CMK (cell line): ENCODE measurements around the gene DPAGT1.
"Not testable (repeated sequence)": the region's sequence is repeated elsewhere in the genome, so short reads cannot be mapped to it uniquely, and the experiment has no call there.

Experiments
- DNase-seq: peaks from one replicate; pipeline ENCODE4 v3.0.0-alpha.2; 2010; ENCODE audit warnings: low read depth

The DPAGT1 gene

DNA sequence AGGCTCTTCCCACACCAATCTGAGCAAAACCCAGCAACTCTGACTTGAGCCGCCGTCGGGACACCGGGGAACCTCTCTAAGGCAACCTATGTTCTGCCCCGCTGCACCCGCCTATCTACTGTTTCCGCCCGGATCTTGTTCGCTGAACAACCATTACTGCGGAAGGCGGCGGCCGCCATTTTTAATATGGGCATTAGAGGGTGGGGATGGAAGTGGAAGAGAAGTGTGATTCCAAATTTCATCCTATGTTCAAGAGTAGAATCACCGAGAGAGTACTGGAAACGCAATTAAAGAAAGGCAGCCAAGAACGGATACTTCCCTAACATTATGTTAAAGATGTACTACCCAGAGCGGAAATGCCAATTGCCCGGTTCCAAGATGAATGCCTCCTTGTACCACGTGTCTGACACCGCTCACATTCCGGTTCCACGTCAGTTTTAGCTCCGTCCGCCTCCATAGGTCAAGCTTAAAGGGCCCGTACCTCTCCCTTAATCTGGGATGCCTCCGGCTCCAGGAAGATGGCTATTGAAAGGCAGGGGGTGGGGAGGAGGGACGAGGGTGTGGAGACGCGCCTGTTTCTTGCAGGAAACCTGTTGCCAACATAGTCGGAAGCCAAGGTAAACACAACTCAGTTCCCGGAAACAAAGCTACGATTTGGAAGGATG, at the start of gene DPAGT1:
Gene DPAGT1 (minus strand): TSS at position 95 of the 665 bp plus-strand sequence. CDS start 198 bp downstream, outside the sequence.
- no peak for DNase-seq

DNA sequence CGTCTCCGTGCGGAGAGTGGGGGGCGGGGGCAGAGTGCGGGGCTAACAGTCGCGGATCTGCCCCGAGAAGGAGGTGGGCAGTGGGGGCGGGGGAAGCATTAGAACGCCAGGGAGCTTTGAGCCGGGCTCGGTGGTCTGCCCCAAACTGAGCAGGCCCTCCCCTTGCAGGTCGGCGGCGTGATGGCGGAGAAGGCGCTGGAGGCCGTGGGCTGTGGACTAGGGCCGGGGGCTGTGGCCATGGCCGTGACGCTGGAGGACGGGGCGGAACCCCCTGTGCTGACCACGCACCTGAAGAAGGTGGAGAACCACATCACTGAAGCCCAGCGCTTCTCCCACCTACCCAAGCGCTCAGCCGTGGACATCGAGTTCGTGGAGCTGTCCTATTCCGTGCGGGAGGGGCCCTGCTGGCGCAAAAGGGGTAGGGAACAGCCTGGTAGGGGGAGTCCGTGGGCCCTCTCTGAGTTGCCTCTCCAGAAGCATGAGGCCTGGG, 48.2 kb upstream of the DPAGT1 start:
- DNase-seq, result no peak

DNA sequence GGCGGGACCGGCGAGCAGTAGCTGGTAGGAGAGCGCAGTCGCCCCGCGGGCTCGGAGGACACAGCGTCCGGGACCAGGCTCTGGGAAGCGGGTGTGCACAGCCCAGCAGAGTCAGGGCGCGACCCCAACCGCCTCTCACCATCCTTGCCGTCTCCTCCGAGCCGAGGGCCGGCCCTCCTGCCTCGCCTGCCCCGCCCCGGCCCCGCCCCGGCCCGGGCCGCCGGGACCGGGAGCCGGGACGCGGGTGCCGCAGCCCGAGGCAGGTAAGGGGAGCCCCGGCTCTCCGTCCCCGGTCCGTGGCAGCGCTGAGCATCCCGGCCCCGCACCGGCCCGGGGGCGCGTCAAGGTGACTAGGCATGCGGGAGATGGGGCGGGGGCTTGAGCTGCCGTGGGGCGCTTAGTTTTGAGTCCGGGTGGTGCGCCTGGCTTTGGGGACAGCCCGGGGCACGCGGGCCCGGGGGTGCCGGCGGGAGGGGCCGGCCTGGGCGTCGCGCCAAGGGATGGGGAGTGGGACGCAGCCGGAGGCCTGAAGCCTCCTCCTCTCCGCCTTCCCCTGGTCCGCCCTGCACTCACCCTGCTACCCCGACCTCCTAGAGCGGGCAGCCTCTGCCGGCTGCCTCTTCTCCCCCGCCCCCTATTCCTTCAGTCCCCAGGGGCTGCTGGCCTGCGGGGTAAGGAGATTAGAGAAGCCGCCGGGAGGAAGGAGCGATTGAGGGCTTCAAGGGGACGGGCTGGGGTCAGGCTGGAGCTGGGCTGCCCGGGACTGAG, 47.5 kb upstream of the DPAGT1 start, which contains the start of gene ABCG4:
Gene ABCG4 (plus strand): TSS at position 35 of the 768 bp plus-strand sequence. CDS start 914 bp downstream, outside the sequence.
- DNase-seq, result no peak

DNA sequence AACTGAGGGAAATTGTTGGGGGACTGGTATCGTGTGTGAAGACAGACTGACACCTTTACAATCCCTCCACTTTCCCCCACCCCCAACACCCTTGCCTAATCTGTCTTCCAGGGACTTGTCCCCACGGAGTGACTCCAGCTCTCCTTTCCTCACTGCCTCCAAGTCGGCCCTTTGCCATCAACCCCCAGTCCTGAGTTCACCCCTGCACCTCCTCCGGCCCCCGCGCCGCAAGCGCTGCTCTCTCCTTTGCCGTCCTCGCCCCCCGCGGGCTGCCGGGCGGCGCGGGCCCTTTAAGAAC, 47.0 kb upstream of the DPAGT1 start:
- DNase-seq, result no peak

DNA sequence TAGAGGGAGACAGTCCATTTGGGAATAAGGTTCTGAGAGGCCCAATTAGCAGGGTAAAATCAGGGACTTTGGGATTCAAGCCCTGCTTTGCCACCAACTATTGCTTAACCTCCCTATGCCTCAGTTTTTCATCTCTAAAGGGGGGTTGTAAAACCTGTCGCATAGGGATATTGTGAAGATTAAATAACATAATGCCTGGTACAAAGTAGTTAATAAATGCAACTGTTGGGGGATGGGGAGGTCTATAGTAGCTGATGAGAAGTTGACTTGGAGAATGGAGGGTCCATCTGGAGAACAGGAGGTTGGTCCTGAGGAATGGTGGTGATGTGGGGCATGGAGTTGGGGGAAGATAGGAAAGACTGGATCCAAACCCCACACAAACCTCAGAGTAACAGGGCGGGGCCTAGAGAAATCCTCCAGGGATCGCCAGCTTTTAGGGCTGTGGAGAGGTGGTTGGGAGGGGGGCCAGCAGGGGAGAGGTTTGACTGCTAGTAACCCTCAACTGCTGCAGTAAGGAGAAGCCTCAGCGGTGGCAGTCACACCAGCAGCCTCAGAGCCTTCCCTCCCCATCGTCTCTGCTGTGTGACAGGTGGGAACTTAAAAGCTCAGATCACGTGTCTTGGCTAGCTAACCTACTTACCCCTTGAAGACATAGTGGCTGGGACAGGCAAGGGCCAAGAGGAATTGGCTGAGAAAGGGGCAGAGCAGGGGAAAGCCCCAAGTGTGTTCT, 46.1 kb upstream of the DPAGT1 start:
- DNase-seq, result no peak

DNA sequence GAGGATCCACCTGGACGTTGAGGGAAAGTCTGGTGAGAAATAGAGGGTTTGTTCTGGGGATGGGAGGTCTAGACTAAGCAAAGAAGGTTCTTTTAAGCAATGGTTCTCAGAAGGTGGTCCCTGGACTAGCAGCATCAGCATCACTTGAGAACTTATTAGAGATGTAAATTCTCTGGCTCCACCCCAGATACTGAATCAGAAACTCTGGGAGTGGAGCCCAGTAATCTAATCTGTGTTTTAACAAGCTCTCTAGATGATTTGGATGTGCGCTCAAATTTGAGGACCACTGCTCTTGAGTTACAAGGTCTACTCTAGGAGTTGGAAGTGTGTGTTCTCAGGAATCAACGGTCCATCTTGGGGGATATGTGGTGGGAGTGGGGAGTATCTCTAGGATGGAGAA, 43.9 kb upstream of the DPAGT1 start:
- DNase-seq, result no peak

DNA sequence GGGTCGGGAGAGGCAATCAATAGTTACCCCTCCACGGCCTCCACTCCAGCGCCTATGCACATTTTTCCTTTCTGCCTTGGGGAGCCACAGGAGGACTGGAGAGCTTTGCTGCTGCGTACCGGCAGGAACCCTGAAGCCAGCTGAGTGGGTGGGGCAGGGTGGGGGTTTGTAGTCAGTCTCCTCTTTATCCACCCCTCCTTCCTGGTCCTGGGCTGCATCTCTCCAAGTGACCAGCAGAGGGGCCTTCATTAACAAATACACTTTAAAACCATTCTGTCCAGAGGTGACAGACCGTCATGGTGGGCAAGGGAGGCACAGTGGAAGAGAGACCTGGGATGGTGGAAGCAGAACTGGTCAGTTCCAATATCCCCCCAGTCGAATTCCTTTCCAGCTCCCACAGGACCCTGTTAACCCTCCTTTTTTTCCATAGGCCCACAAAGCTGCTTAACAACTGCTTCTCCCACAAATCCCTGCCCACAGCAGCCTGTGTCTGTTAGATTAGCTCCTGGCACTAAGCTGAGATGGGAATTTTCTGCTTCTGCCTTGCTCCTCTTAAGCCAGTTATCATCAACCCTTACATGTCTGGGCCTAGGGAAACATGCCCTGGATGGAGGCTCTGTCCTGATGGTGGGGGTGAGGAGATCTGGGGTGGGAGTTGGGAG, 43.3 kb upstream of the DPAGT1 start:
- peak; percentile 56 for DNase-seq

DNA sequence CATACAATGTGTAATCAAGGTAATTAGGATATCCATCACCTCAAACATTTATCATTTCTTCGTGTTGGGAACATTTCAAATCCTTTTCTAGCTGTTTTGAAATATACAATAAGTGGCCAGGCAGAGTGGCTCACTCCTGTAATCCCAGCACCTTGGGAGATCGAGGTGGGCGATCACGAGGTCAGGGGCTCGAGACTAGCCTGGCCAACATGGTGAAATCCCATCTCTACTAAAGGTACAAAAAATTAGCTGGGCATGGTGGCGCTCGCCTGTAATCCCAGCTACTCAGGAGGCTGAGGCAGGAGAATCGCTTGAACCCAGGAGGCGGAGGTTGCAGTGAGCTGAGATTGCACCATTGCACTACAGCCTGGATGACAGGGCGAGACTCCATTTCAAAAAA, 37.6 kb upstream of the DPAGT1 start:
- DNase-seq, result not testable (repeated sequence)

DNA sequence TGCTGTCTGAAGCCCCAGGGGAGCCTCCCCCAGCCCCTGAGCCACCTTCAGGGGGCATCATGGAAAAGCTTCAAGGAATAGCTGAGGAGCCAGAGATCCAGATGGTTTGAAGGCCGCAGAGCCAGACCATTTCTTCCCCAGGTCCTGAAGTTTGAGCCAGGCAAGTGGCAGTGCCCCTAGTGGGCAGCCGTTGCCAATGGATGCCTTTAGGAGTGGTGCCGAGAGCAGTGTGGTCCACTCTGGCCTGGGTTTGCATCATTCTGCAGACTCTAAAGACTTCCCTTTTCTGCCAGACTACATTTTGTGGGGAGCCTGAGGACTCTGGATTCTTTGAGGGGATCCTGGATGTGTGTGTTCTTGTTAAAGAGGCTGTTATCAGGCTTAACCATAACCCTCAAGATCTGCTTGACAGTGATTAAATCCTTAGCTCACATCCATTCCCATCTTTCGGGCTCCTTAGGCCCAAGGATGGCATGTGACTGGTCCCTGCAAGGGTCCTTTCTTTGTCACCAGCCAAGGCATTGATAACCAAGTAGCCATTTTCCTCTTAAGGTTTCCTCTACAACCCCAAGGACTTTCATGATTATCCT, 32.8 kb upstream of the DPAGT1 start:
- DNase-seq, result no peak

DNA sequence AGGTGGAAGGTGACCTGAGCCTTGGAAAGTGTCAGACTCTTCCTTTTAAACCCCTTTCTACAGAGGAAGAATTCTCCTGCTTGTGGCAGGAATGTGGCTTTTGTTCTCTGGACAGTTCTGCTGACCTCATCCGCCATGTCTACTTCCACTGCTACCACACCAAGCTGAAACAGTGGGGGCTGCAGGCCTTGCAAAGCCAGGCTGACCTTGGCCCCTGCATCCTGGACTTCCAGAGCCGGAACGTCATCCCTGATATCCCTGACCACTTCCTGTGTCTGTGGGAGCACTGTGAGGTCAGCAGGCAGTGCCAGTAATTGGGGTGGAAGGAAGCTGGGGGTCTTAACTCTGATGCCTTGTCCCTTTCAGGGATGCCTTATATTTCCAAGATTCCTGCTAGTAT, 29.0 kb upstream of the DPAGT1 start:
- no peak for DNase-seq

DNA sequence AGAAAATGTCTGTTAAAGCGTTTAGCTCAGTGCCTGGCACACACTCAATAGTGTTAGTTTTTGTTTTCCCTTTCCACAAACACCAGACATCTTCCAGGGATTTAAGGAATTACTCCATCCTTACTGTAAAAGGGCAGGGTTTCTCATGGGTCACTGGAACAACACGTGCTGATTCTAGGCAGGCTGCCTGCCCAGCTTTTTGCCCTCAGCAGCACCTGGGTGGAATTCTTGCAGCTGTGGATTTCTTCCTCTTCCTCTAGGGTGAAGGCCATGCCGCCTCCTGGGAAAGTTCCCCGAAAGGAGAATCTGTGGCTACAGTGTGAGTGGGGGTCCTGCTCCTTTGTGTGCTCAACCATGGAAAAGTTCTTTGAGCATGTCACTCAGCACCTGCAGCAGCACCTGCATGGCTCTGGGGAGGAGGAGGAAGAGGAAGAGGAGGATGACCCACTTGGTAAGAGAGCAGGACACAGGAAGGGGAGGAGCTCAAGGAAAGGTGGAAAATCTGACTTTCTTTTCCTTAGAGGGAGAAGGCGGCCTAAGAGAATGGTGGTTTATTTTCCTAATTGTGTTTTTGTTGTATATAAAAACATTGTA, 25.1 kb upstream of the DPAGT1 start:
- no peak for DNase-seq

DNA sequence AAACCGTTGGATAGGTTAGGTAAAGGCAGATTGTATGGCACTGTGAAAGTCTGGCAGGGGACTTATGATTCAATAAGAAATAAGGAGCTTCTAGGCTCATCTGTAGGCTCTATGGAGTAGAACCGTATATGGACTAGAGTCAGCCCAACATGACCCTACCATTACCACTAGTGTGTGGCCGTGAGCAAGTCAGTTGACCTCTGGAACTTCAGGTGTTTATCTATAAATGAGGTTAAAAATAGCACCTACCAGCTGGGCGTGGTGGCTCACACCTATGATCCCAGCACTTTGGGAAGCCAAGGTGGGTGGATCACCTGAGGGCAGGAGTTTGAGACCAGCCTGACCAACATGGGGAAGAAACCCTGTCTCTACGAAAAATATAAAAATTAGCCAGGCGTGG, 24.2 kb upstream of the DPAGT1 start:
- DNase-seq, result no peak

DNA sequence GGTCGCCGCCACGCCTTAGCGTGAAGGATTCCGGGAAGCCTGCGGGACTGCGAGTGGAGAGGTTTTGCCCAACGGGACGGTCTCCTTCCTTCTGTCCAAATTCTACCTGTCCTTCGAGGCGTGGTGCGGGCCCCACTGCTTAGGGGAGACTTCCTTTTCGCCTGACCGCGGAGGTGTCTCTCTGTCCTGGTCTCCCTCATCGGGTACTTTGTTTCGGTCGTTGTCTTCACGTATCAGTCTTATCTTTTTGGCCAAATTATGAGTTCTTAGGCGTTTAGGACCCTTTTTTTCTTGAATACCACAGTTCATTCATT, 20.1 kb upstream of the DPAGT1 start:
- no peak for DNase-seq

DNA sequence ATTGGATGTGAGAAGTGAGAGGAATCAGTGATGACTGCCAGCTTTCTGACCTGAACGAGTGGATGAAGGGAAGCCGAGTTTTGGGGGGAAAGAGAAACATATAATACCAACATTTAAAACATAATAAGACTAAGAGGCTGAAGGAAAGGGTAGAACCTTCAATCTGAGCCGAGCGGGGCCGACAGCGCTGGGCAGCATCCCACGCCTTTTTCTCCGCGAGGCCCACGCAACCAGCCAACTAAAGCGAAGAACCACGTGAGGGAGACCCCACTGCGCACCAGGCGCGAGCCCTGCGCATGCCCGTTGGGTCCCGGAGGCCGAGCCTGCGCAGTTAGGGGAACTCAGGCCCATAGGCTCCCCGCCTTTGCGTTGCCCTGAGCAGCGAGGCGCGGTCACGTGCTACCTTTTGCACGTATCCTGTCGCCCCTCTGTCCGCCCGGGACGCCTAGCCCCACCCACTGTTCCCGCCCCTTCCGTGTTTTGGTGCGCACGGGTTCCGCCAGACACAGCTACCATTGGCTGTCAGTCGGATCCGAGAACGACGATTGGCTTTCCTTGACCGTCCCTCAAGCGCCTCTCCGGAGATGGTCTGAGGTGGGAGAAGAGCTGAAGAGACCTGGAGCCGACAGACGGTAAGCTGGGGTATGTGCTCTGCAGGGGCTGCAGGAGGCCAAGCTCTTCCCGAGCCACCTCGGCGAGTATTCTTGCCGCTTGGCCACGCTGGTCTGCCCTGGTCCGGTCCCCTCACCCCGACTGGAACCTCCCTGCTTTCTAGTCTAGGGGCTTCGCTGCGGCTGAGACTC, 19.6 kb upstream of the DPAGT1 start, which contains the start of gene HINFP:
Gene HINFP (plus strand): TSS at position 573 of the 803 bp plus-strand sequence. CDS start 5,365 bp downstream, outside the sequence.
- DNase-seq, result peak; percentile 99

DNA sequence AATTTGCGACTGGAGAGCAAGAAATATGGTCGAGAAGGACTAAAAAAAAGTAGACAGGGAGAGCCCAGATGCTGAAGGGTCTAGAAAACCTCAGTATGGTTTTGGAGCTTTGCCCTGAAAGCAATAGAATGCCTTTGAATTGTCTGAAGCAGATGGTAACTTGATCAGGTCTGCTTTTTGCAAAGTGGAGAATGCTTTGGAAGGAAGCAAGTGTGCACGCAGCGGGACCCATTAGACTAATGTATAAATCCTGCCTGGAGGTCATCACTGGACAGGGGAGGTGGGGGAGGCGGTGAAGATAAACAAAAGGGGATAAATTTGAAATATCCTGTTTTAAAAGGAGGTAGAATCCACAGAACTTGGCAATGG, 19.0 kb upstream of the DPAGT1 start:
- no peak for DNase-seq

DNA sequence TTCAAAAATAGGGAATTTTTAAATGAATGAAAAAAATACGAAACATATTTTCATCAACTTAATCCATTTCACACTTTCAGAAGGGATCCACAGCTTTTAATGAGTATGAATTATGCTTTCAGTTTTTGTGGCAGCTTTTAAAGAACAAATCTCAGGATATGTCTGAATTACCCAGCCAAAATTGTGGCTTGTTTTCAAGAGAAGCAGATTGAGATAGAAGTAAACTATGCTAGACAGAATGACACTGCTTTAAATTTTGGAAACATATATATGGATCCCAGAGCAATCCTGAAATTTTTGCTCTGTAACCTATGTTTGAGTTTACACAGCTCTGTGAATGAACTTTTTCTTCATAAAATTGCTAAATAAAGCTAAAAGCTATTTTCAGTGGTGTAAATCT, 17.3 kb upstream of the DPAGT1 start:
- no peak for DNase-seq

DNA sequence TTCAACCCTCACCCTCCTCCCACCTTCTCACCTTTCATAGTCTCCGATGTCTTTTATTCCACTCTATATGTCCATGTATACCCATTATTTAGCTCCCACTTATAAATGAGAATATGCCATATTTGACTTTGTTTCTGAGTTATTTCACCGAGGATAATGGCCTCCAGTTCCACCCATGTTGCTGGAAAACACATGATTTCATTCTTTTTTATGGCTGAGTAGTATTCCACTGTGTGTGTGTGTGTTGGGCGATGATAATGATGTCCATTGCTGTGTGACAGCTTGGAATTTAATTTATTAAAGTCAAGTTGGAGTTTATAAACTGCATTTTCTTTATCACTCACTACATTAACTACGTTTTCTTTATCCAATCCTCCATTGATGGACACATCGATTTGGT, 16.6 kb upstream of the DPAGT1 start:
- DNase-seq, result no peak

DNA sequence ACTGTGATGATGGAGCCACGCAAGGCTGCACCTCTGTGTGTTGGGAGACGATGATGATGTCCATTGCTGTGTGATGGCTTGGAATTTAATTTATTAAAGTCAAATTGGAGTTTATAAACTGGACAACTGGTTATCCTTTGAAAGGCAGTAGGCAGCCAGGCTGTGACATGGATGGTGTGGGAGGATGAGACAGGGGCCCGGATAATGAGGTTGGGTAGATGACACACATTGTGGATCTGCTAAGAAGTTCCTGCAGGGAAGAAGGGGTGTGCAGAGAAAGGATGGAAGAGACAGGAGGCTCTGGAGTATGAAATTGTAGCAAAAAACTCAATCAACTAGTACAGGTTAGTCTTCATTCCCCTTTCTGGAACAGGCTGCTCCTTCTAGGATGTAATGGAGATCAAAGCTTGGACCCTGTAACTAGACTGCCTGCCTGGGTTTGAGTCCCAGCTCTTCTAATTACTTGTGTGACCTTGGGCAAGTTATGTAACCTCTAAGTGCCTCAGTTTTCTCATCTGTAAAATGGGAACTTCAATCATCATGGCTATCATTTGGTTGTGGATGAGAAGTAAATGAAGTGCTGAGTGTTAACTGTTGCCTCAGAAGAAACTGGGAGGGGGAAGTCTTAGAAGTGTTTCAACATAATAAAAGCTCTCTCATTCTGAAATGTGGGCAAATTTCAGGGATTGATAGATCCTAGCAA, 15.5 kb upstream of the DPAGT1 start:
- no peak for DNase-seq

DNA sequence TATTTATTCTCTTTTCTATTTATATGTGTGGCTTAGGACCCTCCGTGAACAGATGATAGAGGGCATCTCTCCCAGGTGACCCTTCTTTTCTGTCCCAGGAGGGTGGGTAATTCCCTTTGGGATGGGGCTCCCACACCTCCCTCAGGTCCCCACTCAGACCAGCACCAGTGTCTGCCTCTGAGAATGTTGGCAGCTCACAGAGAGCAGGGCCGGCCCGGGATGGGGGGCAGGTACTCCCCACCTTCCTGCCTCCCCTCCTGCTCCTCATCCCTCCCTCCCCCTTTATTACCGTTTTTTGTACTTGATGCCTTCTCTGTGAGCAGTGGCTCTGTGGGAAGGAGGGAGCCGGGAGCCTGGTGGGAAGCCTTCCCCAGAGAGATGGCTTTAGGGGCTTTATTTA, 14.9 kb upstream of the DPAGT1 start:
- DNase-seq, result no peak

DNA sequence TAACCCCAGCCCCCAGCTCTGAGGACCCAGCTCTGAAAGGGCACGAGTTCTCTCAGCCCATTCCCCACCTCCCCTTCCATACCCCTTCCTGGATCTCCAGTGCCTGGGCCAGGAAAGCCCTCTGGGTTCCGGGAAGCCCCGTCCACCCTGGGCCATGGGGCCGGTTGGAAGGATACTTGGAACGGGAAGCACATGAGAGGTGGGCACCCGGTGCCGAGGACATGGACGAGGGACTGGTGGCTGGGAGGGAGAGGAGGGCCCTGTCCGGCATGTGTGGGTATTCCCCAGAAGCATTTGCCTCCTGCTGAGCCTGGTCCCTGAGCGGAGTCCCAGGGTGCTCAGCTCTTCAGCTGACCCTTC, 14.6 kb upstream of the DPAGT1 start:
- no peak for DNase-seq
